ENCODE results near the gene NID1. TPM values are rescaled to one million over a fixed set of nuclear protein-coding genes. Genes with fewer than 3 reads are reported as not detected.
A peak's percentile ranks its signal among the peaks of the same experiment; 100 is the strongest.

The NID1 gene
- total and polyA plus RNA-seq, 10 donors, result 6.8 to 178 (median 81.2) TPM

DNA sequence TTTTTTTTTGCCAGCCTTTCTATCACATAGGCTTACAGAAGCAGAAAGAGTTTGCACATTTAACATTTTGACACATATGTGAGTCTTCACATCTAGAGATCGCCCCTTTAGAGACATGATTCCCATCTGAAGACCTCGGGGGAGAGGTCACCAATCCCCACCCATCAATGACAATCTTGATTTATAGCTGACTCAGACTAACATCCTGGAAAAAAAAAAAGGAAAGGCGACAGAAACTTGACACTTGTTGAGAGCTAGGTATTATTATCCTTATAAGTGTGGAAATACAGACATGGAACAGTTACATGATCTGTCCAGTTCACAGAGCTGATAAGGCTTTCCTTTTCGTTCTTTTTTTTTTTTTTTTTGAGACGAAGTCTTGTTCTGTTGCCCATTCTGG, 28.0 kb upstream of the NID1 start:
- peaks cover 0 to 29% (median 0%) of the 10 kb centered on the region in 7 donors for H3K27me3 ChIP-seq (replicated peaks in 1 of 7)
- TF ChIP-seq, protein P1, sequence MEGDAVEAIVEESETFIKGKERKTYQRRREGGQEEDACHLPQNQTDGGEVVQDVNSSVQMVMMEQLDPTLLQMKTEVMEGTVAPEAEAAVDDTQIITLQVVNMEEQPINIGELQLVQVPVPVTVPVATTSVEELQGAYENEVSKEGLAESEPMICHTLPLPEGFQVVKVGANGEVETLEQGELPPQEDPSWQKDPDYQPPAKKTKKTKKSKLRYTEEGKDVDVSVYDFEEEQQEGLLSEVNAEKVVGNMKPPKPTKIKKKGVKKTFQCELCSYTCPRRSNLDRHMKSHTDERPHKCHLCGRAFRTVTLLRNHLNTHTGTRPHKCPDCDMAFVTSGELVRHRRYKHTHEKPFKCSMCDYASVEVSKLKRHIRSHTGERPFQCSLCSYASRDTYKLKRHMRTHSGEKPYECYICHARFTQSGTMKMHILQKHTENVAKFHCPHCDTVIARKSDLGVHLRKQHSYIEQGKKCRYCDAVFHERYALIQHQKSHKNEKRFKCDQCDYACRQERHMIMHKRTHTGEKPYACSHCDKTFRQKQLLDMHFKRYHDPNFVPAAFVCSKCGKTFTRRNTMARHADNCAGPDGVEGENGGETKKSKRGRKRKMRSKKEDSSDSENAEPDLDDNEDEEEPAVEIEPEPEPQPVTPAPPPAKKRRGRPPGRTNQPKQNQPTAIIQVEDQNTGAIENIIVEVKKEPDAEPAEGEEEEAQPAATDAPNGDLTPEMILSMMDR (IDR thresholded peaks at IDR 0.05 in 8 of 11, conservative IDR thresholded peaks at IDR 0.05 in 3 of 11), result no peak
- no peak for TF ChIP-seq POLR2A (IDR thresholded peaks at IDR 0.05)
- no peak for TF ChIP-seq POLR2AphosphoS5 (IDR thresholded peaks at IDR 0.05)
- intact Hi-C loops (cut with DNase I; ENCODE audit: low total_unique reads), result no loop called here
- H3K27ac ChIP-seq, result no peak overlapping the region
- H3K4me1 ChIP-seq, result peaks cover 0 to 10% (median 0%) of the 10 kb centered on the region in 6 donors
- no peak for DNase-seq
- no peak overlapping the region for H3K4me3 ChIP-seq
- no peaks in the 10 kb centered on the region for H3K36me3 ChIP-seq
- 56 to 69% (median 65%) methylated on average over 5 of the region's 5 CpGs for WGBS, 5 donors
- peaks cover 0 to 16% (median 0%) of the 10 kb centered on the region in 8 donors for H3K9me3 ChIP-seq

DNA sequence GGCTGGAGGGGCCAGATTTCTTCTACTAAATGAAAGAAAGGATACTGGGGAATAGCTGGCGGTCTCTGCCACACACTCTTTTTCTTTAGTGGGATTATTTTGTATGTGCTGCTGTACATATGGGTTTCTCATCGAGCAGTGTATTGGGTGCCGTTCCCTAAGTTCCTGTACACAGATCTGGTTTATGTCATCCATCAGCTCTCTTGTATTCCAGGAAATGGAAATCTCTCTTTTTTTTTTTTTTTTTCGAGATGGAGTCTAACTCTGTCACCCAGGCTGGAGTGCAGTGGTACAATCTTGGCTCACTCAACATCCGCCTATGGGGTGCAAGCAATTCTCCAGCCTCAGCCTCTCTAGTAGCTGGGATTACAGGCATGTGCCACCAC, 27.0 kb upstream of the NID1 start:
- no peaks in the 10 kb centered on the region for H3K36me3 ChIP-seq
- peaks cover 0 to 10% (median 0%) of the 10 kb centered on the region in 6 donors for H3K4me1 ChIP-seq
- intact Hi-C loops (cut with DNase I; ENCODE audit: low total_unique reads), result no loop called here
- peak overlapping the region in 2 of 8 donors; percentile 35 to 55 for H3K27ac ChIP-seq
- 73 to 82% (median 80%) methylated on average over 5 of the region's 5 CpGs for WGBS, 5 donors
- TF ChIP-seq, protein P1 (IDR thresholded peaks at IDR 0.05 in 8 of 11, conservative IDR thresholded peaks at IDR 0.05 in 3 of 11), result no peak
- TF ChIP-seq POLR2A (IDR thresholded peaks at IDR 0.05) (no peak), POLR2AphosphoS5 (IDR thresholded peaks at IDR 0.05) (no peak)
- peaks cover 0 to 29% (median 0%) of the 10 kb centered on the region in 7 donors for H3K27me3 ChIP-seq (replicated peaks in 1 of 7)
- no peak overlapping the region for H3K4me3 ChIP-seq
- DNase-seq, result no peak
- H3K9me3 ChIP-seq, result peaks cover 0 to 15% (median 0%) of the 10 kb centered on the region in 8 donors

DNA sequence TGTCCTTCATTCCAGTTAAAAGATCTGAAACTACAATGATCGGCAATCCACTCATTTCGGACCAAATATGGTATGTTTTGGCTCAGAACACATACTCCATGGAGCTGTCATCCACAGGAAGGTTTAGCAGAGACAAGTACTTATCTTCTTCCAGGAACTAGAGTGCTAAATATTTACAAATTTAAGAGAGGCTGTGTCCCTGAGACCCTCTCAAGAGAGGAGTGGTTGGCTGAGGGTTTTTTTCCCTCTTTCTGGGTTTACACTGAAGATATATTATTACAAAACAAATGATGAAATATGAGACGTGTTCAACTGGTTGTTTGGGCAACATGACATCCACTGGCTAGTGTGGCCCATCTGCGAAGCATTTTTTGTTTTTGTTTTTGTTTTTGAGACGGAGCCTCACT, 25.9 kb upstream of the NID1 start:
- no peaks in the 10 kb centered on the region for H3K36me3 ChIP-seq
- H3K27me3 ChIP-seq (replicated peaks in 1 of 7), result peaks cover 0 to 25% (median 0%) of the 10 kb centered on the region in 7 donors
- 64 to 83% (median 75%) methylated on average over 5 of the region's 5 CpGs for WGBS, 5 donors
- peaks cover 0 to 10% (median 0%) of the 10 kb centered on the region in 6 donors for H3K4me1 ChIP-seq
- intact Hi-C loops (cut with DNase I; ENCODE audit: low total_unique reads), result no loop called here
- no peak for DNase-seq
- peak overlapping the region in 4 of 8 donors; percentile 35 to 55 (median 48) for H3K27ac ChIP-seq
- H3K9me3 ChIP-seq, result peaks cover 0 to 3% (median 0%) of the 10 kb centered on the region in 8 donors
- TF ChIP-seq POLR2A (IDR thresholded peaks at IDR 0.05) (no peak), POLR2AphosphoS5 (IDR thresholded peaks at IDR 0.05) (peak in 1 of 3 donors; percentile 35)
- H3K4me3 ChIP-seq, result no peak overlapping the region

DNA sequence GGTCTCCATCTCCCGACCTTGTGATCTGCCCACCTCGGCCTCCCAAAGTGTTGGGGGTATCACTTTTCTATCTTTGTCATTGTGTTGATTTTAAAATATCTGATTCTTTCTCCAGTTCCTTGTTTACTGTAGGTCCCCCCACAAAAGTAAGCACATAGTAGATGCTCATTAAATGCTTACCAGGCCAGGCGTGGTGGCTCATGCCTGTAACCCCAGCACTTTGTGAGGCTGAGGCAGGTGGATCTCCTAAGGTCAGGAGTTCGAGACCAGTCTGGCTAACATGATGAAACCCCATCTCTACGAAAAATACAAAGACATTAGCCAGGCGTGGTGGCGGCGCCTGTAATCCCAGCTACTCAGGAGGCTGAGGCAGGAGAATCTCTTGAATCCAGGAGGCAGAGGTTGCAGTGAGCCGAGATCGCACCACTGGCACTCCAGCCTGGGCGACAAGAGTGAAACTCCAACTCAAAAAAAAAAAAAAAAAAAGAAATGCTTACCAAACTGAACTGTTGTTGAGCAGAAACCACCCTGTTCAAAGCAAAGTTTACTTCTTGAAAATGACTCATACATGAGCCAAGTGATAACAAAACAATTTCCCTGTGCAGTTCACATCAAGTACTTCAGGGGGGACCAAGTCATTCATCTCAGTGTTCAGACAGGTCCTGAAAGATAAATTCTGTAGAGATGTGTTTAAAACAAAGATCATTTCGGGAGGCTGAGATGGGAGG, 24.3 kb upstream of the NID1 start:
- H3K27ac ChIP-seq, result no peak overlapping the region
- TF ChIP-seq, protein P1 (IDR thresholded peaks at IDR 0.05 in 8 of 11, conservative IDR thresholded peaks at IDR 0.05 in 3 of 11), result no peak
- TF ChIP-seq POLR2AphosphoS5 (IDR thresholded peaks at IDR 0.05), result no peak
- TF ChIP-seq POLR2A (IDR thresholded peaks at IDR 0.05), result no peak
- H3K27me3 ChIP-seq (replicated peaks in 1 of 7), result peaks cover 0 to 10% (median 0%) of the 10 kb centered on the region in 7 donors
- H3K36me3 ChIP-seq, result no peaks in the 10 kb centered on the region
- H3K4me3 ChIP-seq, result no peak overlapping the region
- intact Hi-C loops (cut with DNase I; ENCODE audit: low total_unique reads), result no loop called here
- H3K4me1 ChIP-seq, result peaks cover 0 to 10% (median 0%) of the 10 kb centered on the region in 6 donors
- no peaks in the 10 kb centered on the region for H3K9me3 ChIP-seq
- 81 to 92% (median 86%) methylated on average over 12 of the region's 12 CpGs for WGBS, 5 donors
- no peak for DNase-seq

Data from spleen (tissue), 11 donors.